DMS 273 (cell line): ENCODE data around the gene DUS2.
A peak's percentile ranks its signal among the peaks of the same experiment; 100 is the strongest.

ENCODE experiments used
- DNase-seq: peaks from one replicate; lab custom pipeline; 2025; ENCODE audit not compliant: unreplicated experiment; lab: John Stamatoyannopoulos, UW

Gene DUS2

GRCh38 chr16:68040506-68041288, 17.6 kb downstream of the DUS2 start:
- DNase-seq = peak; percentile 85

DNA sequence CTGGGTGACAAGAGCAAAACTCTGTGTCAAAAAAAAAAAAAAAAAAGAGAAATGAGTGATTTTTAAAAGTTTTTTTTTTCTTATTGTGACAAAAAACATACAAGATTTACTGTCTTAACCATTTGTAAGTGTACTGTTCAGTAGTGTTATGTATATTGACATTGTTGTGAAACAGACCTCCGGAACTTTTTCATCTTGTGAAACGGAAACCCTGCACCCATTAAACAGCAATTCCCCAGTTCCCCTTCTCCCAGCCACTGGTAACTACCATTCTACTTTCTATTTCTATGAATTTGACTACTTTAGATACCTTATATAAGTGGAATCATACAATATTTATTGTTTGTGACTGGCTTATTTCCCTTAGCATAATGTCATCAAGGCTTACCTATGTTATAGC, 18.7 kb downstream of the DUS2 start:
- DNase-seq = no peak

DNA sequence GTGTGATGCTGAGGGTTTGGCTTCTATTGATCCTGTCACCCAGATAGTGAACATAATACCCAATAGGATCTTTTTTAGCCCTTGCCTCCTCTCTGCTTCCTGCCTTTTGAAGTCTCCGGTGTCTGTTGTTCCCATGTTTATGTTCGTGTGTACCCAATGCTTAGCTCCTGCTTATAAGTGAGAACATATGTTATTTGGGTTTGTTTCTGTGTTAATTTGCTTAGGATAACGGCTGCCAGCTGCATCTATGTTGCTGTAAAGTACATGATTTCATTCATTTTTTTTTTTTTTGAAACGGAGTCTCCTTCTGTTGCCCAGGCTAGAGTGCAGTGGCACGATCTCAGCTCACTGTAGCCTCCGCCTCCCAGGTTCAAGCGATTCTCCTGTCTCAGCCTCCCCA, 23.0 kb downstream of the DUS2 start:
- peak; percentile 33 for DNase-seq

DNA sequence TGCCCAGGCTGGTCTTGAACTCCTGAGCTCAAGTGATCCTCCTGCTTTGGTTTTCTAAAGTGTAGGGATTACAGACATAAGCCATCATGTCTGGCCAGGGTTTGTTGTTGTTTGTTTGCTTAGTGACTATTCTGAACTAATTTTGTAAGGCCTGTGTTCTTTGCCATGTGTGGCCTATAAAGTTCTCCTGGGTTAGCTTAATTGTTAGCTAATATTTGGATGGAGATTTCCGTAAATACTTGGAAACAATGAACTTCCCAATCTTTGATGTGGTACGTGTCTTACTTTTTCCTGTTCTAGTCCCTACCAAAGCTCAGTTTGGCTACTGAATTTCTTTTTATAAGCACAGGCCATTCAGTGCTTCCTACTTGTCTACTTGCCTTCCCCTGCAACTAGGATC, 24.9 kb downstream of the DUS2 start:
- no peak for DNase-seq

DNA sequence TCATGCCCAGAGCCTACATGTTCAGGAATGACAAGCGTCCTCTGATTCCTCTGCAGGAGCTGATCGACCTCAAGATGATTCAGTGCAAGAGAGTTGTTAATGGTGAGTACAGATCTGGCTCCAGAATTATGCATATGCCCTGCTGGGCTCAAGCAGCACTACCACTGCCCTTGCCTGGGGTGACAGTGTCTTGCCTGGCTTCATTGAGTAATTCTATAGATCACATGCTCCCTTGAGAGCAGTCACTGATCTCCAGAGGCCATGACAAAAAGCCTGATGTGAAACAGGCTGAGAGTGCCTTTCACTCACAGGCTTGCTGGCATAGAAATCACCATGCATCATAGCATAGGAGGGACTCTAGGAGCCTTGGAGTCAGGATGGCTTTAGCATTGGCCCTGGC, 26.4 kb downstream of the DUS2 start:
- DNase-seq = no peak

GRCh38 chr16:68055395-68055794, 32.3 kb downstream of the DUS2 start:
- no peak for DNase-seq

DNA sequence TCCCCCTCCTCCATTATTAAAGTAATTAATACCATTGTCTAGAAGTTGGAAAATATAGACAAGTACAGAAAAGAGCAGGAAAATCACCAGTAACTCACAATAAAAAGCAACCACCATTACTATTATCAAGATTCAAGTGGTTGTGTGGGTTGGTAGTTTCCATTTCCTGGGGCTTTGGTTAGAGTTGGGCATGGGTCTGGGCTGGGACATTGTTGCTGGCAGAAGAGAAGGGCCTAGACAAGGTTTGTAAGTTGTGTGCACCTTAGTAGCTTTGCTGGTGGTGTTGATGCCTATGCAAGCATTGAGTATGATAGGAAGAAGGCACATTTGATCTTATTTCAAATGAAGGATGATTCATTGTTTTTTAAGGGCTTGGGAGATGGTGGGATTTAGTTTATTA, 36.7 kb downstream of the DUS2 start:
- DNase-seq = no peak

- DNase-seq = no peak
Observed at GRCh38 chr16:68061396-68061795, 38.3 kb downstream of the DUS2 start.

- no peak for DNase-seq
Observed at GRCh38 chr16:68062910-68063393, 39.9 kb downstream of the DUS2 start.

DNA sequence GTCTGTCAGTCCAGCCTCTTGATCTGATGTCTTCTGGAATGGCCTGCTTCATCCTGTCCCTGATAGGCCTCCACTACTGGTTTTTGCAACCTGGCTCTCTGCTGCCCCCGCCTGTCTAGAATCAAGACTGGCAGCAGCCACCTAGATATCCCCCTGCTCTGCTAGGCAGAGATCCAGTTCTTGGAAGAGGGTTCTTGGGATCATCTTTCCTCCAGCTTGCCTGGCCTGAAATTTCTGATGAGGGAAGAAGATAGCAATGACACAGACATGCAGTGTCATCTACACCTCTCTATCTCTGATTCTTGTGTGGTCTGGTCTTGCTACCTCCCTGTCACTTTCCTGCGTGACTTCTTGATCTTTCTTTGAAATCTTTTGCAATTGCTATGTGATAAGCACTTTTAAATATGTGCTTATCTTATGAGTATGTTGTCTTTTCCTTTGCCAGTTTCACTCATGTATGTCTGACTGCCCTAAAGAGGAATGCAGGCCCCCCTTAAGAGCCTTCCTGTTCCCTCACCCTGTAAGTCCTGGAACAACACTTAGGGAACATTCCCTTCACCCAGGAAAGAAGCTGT, 41.8 kb downstream of the DUS2 start:
- peak; percentile 82 for DNase-seq

DNA sequence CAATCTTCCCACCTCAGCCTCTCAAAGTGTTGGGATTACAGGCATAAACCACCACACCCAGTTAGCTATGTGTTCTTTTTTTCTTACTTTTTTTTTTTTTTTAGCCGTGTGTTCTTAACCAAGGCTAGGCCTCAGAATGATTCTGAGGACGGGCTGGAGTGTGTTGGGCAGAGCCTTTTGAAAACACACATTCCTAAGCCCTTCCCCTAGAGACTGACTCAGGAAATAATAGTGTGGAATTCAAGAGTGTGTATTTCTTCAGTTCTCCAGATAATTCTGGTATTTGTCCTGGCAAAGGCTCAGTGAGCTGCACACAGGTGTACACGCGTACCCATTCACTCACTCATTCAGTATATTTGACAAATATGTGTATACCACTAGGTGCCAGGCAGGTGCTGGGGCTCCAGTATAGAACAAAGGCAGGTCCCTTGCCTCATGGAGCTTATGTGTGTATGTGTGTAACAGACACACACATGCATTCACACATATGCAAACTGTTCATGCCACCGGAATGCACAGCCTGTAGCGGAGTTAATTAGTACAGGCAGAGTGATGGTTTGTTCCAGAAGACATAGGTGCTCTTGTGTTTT, 42.7 kb downstream of the DUS2 start:
- DNase-seq = no peak

GRCh38 chr16:68066763-68067162, 43.7 kb downstream of the DUS2 start:
- no peak for DNase-seq

- no peak for DNase-seq
Observed at GRCh38 chr16:68068926-68069325, 45.8 kb downstream of the DUS2 start.

- peak; percentile 86 for DNase-seq
Observed at GRCh38 chr16:68069511-68070248, 46.6 kb downstream of the DUS2 start.

DNA sequence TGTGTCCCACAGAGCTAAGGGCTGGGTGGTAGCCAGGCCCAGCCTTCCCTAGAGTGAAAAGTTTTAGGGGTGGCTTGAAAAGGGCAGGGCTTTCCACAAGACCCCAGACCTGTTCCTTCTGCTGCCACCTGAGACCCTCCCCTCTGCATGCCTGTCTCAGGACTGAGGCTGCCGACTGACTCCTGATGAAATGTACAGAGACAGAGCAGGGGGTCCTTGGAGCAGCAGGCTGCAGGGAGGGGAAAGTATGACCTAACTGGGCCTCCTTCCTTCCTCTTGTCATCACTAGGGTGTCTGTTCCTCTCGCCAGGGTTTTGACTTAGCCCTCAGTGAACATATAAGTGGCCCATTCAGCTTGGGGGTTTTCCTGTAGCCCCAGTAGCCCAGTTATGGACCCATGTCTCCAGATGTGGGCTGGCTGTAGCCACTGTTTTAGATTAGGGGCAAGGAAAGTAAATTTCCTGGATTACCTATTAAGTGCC, 47.2 kb downstream of the DUS2 start:
- no peak for DNase-seq

- no peak for DNase-seq
Observed at GRCh38 chr16:68070806-68071517, 47.9 kb downstream of the DUS2 start.

- no peak for DNase-seq
Observed at GRCh38 chr16:68071518-68071901, 48.4 kb downstream of the DUS2 start.

DNA sequence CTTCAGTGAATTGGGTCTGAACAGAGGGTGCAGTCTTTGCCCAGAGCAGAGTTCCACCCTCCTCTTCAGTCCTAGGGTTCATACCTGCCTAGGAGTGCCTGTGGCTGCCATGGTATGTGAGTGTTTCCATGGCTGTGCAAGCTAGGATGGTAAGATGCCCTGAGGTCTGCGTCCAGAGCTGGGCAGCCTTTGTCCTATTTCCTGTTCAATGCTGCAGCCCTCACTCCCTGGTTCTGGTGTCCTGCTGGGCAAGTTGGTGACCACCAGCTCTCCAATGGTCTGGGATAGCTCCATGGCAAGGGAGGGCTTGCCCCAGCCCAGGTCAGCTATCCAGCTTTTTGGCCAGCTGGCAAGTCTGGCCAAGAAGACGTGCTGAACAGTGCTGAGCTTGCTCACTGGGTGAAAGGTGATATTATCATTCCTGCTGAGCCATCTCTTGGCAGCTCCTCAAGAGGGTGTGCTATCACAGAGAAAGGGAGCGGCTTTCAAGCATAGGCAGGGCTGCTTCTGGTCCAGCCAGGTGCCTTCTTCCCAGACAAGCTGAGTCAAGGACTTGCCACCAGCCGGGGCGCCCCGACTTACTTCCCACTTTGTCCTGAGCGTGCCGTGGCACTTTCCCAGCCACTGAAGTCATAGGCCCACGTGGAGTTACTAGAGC, 49.1 kb downstream of the DUS2 start:
- DNase-seq = no peak

GRCh38 chr16:68073902-68074760, 51.0 kb downstream of the DUS2 start:
- no peak for DNase-seq
